H1 (cell line): ENCODE data around the gene APOBEC3G. TPM values are rescaled to one million over a fixed set of nuclear protein-coding genes. Genes with fewer than 3 reads are reported as not detected.

ENCODE experiments used
- CHD7 ChIP-seq: fragments of 300-600 bp; sonication (generic); IDR thresholded peaks from 2 replicates; pipeline ENCODE4 v1.7.1; 2012; ENCODE audit warnings: low read length, moderate library complexity, mild to moderate bottlenecking, inconsistent platforms; ENCODE audit not compliant: insufficient replicate concordance
- CREB1 ChIP-seq: IDR thresholded peaks from 2 replicates; pipeline ENCODE4 v1.6.1; 2012; ENCODE audit warnings: inconsistent platforms
- CTCF ChIP-seq, 3 experiments: IDR thresholded peaks; 1 replicate in 2 of 3; 2 replicates in 1 of 3; pipeline versions ENCODE4 v1.5.1 to v1.6.1; 2011; ENCODE audit warnings: low read length in 3 of 3, mild to moderate bottlenecking in 3 of 3, inconsistent platforms in 2 of 3, low read depth in 1 of 3, moderate library complexity in 1 of 3; ENCODE audit not compliant: insufficient read depth in 1 of 3; ENCODE audit errors: control extremely low read depth in 1 of 3
- JUND ChIP-seq: IDR thresholded peaks from 2 replicates; pipeline ENCODE4 v1.6.1; 2011; ENCODE audit warnings: mild to moderate bottlenecking, improper control_type of control experiment, low read length
- NANOG ChIP-seq: IDR thresholded peaks from 2 replicates; pipeline ENCODE4 v1.6.1; 2011; ENCODE audit warnings: low read length, low read depth, mild to moderate bottlenecking, inconsistent platforms; ENCODE audit not compliant: insufficient read depth, poor library complexity, severe bottlenecking
- POU5F1 ChIP-seq: IDR thresholded peaks from 2 replicates; pipeline ENCODE4 v1.6.1; 2011; ENCODE audit warnings: low read depth, mild to moderate bottlenecking, low read length, moderate library complexity
- SP2 ChIP-seq: IDR thresholded peaks from 2 replicates; pipeline ENCODE4 v1.6.1; 2012; ENCODE audit warnings: mild to moderate bottlenecking, low read length, inconsistent platforms
- polyA plus RNA-seq, 7 experiments: library from polyadenylated mRNA; depleted of rRNA in 3 of 7; stranded (reverse) in 5 of 7; unstranded in 2 of 7; fragments of >200 nt in 5 of 7; fragments of 200-250 nt in 2 of 7; gene quantifications; 1 replicate in 5 of 7; 2 replicates in 1 of 7; 4 replicates in 1 of 7; pipeline versions ENCODE4 v1.2.1 to v1.2.3, GENCODE V29; 2011 to 2013; ENCODE audit warnings: missing spikeins in 2 of 7, mixed read lengths in 2 of 7
- total RNA-seq: library from RNA; stranded (reverse); fragmentation: NEBNext Ultra II Directional; extraction: Animal tissue kit (Norgen Biotek cat#: 25700); gene quantifications from 2 replicates; pipeline ENCODE4 v1.2.1, GENCODE V29; 2021

APOBEC3G gene
- total and polyA plus RNA-seq, 2 of the 8 experiments (the other 6 are each of a cell fraction or from before 2014, with no cell fraction given): 1.7 to 2.0 TPM

- TF ChIP-seq CHD7: no peak
- no peak for TF ChIP-seq NANOG
- TF ChIP-seq JUND: no peak
- no peak for TF ChIP-seq SP2
- no peak for TF ChIP-seq POU5F1
- no peak for TF ChIP-seq CREB1
- TF ChIP-seq CTCF (IDR thresholded peaks at IDR 0.05; ENCODE audit: control extremely low read depth in 1 of 3, insufficient read depth in 1 of 3, low read depth in 1 of 3, low read length in 3 of 3): no peak
Observed at GRCh38 chr22:39083212-39084165, 6.4 kb downstream of the APOBEC3G start (continued).
